Cerebellar cortex (tissue), 1 donor: ENCODE data around the gene SLC25A24.
A peak's percentile ranks its signal among the peaks of the same experiment; 100 is the strongest.
"Not testable (repeated sequence)": the region's sequence is repeated elsewhere in the genome, so short reads cannot be mapped to it uniquely, and the experiment has no call there.

Experiments used
- DNase-seq: peaks from one replicate; pipeline ENCODE4 v3.0.0-alpha.2; 2015; ENCODE audit warnings: low spot score

SLC25A24 gene

DNA sequence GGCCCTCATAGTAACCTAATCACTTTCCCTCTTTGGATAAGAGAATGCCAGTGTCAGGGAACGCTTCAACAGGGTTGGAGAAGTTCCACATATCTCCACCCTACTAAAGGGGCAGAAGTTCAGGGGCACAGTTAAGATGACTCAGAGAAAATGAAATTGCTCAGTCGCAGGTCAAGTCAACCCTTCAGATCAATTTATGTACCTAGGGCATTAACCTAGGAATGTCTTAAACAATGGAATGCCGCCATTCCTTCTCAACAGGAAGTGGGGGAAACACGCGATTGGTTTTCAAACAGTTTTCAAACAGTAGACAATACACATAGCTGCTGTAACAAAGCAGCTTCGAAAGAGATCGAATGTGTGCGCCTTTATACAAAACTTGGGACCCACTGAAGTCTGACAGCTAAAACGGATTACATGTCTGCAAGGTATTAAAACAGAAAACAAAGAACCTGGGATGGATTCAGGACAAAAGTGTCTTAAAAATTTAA, 897 bp downstream of the SLC25A24 start:
- DNase-seq = peak; percentile 36

GRCh38 chr1:108194051-108194450, 6.1 kb downstream of the SLC25A24 start:
- DNase-seq = no peak

DNA sequence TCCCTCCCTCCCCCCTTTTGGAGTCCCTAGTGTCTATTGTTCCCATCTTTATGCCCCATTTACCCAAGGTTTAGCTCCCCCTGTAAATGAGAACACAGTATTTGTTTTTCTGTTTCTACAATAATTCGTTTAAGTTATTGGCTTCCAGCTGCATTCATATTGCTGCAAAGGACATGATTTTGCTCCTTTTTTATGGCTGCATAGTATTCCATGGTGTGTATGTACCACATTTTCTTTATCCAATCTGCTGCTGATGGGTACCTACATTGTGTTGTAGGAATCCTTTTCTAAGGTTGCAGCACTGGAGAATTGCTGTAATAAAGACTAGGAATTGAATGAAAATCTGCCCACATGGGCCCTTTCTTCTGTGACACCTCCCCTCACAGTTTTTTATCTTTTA, 6.8 kb downstream of the SLC25A24 start:
- DNase-seq = no peak

GRCh38 chr1:108192581-108192980, 7.6 kb downstream of the SLC25A24 start:
- no peak for DNase-seq

GRCh38 chr1:108190686-108191416, 9.3 kb downstream of the SLC25A24 start:
- DNase-seq = no peak

- DNase-seq = no peak
Observed at GRCh38 chr1:108190001-108190634, 10.0 kb downstream of the SLC25A24 start.

- no peak for DNase-seq
Observed at GRCh38 chr1:108188801-108189200, 11.3 kb downstream of the SLC25A24 start.

DNA sequence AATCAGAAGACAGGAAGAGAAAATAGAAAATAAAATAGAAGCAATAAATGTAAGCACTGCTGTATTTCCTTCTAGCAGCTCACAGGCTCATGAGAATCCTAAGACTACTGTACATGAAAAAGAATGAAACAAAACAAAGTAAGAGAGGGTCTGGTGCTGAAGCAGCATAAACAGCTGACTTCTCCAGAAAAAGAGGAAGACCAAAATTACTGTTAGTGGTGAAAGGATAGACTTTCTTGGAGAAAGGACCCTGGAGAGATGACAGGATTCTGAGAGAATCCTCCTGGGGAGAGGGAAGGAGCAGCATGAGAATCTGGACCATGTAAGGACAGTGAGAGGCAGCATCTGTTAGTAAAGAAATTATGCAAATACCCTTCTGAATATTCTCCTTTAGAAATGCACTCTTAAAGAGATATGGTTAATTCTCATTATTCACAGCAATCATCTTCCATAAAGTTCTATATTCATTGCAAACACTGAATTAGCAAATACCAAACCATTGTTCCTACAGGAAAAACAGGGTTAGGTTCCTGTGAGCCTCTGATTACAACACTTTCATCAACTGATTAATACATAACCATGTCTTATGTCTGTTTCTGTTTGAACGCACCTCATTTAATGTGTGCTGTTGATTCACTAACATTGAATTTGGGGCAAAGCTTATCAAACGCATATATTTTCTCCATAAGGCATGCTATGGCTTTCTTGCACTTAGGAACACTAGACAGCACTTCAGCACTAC, 17.0 kb downstream of the SLC25A24 start:
- DNase-seq = no peak

DNA sequence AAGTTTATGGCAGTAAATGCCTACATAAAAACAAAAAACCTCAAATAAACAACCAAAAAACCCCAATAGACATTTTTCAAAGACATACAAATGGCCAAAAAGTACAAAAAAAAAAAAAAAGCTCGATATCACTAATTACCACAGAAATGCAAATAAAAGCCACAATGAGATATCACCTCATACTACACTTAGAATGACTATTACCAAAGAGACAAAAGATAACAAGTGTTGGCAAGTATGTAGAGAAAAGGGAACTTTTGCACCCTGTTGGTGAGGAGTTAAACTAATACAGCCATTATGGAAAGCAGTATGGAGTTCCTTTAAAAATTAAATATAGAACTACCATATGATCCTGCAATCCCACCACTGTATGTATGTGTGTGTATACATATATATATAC, 21.1 kb downstream of the SLC25A24 start:
- DNase-seq = no peak

- DNase-seq = not testable (repeated sequence)
Observed at GRCh38 chr1:108162409-108162808, 37.7 kb downstream of the SLC25A24 start.

DNA sequence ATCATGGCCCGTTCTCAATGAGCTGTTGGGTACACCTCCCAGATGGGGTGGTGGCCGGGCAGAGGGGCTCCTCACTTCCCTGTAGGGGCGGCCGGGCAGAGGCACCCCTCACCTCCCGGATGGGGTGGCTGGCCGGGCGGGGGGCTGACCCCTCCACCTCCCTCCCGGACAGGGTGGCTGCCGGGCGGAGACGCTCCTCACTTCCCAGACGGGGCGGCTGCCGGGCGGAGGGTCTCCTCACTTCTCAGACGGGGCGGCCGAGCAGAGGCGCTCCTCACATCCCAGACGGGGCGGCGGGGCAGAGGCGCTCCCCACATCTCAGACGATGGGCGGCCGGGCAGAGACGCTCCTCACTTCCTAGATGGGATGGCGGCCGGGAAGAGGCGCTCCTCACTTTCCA, 40.2 kb downstream of the SLC25A24 start:
- DNase-seq = not testable (repeated sequence)

- no peak for DNase-seq
Observed at GRCh38 chr1:108158893-108159453, 41.2 kb downstream of the SLC25A24 start.

DNA sequence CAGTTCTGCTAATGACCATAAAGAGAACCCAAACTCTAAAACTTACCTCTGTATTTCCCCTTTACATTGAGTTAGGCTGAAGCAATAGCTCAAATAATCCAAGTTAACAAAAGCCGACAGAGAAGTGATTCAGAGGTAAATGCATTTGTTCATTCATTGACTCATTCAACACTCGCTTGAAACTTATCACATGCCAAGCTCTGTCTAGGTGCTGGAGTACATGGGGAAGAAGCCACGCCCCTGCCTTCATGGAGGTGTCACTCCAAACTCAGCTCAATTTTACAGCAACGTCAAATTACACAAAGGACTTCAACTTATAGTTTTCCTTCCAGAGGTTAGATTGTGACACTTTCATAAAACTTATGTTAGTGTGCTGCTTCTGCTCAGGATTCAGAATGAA, 45.8 kb downstream of the SLC25A24 start:
- DNase-seq = no peak

DNA sequence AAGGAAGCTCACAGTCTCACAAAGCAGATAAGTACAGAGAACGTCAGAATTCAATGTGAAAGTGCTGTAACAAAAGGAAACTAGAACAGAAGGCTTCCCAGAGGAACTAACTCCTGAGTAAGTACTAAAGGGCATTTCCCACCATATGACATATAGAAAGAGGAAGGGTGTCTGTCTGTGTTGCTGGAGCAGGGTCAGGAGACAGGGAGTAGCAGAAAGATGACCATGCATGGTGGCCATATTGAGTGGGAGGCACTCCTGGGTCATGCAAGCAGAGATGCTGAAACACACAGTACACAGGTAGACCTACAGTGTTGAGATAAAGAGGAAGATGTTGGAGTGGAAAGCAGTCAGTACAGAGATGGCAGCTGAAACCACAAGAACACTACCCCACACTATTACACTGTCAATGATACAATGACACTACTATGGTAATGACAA, 47.3 kb downstream of the SLC25A24 start:
- DNase-seq = no peak

DNA sequence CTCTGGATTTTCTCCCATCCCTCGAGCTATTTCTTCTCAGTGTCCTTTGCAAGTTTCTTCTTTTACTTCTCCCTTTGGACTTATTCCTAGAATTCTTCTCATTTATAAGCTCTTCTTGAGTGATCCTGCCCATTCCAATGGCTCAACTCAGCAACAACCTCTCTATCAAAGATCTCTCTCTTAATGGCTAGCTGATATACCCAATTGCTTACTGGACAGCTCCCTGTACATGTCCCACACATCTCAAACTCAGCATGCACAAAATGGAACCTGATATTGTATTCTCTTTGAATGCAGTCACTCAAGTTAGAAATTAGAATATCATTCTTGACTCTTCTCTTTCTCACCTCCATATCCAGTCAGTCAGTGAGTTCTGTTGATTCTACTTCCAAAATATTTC, 48.6 kb downstream of the SLC25A24 start:
- DNase-seq = no peak

GRCh38 chr1:108149796-108150467, 50.2 kb downstream of the SLC25A24 start:
- no peak for DNase-seq

GRCh38 chr1:108144569-108144968, 55.6 kb downstream of the SLC25A24 start:
- DNase-seq = not testable (repeated sequence)

- DNase-seq = no peak
Observed at GRCh38 chr1:108142773-108143394, 57.3 kb downstream of the SLC25A24 start.

DNA sequence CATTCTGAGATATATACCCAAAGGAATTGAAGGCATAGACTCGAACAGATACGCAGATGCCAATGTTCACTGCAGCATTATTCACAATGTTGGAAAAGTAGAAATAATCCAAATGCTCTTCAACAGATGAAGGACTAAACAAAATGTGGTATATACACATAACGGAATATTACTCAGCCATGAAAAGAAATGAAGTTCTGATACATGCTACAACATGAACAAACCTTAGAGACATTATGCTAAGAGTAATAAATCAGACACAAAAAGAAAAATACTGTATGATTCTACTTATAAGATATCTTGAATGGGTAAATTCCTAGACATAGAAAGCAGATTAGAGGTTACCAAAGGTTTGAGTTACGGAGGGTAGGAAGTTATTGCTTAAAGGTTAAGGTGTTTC, 57.9 kb downstream of the SLC25A24 start:
- no peak for DNase-seq

- DNase-seq = no peak
Observed at GRCh38 chr1:108141621-108142020, 58.5 kb downstream of the SLC25A24 start.

DNA sequence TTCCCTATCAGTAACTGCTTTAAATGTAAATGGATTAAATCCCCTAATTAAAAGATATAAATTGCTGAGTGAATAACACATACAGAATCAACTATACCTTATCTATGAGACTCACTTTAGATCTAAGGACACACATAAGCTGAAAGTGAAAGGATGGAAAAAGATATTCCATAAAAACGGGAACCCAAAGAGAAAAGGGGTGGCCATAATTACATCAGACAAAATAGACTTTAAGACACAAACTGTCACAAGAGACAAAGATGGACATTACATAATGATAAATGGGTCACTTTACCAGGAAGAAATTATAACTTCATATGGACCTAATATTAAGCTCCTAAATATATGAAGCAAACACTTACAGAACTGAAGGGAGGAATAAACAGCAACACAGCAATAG, 59.2 kb downstream of the SLC25A24 start:
- no peak for DNase-seq
